ENCODE data around the gene PPP2R5C. TPM values are rescaled to one million over a fixed set of nuclear protein-coding genes. Genes with fewer than 3 reads are reported as not detected.
A peak's percentile ranks its signal among the peaks of the same experiment; 100 is the strongest.

The PPP2R5C gene
- total and polyA plus RNA-seq, 2 of the 4 experiments (the other 2 are of a cell fraction) = 65.9 to 78.7 TPM

- TF ChIP-seq SMC3 (IDR thresholded peaks at IDR 0.05; ENCODE audit: low read depth, low read length) (no peak), FOS (IDR thresholded peaks at IDR 0.05; ENCODE audit: low read depth, low read length) (no peak)
These were observed 200.4 kb downstream of the PPP2R5C start (continued) for GRCh38 chr14:101961746-101962502.

- peak overlapping the region; percentile 64; the same call in 1 of the 2 replicates for H2AK5ac ChIP-seq (ENCODE audit: low read depth, low read length)
- CTCF ChIA-PET = interaction anchor here (0.7 kb wide), 1 partner anchor 403 kb away, joined by 4 read pairs; no protein-coding TSS in a partner anchor
- H3K4me3 ChIP-seq (ENCODE audit: insufficient read depth, low read depth, low read length) = no peak overlapping the region
- H4K5ac ChIP-seq (ENCODE audit: low read depth, low read length) = no peak overlapping the region
- H3K79me1 ChIP-seq (ENCODE audit: low read depth in 1 of 2, low read length in 2 of 2) = peaks cover 0 to 32% of the 10 kb centered on the region in 2 experiments; a peak in 3 of 4 replicates
- ATAC-seq (ENCODE audit: low read depth) (peak; percentile 5; the same call in 1 of the 2 replicates), DNase-seq (peak; percentile 93)
- H2BK5ac ChIP-seq (ENCODE audit: low read depth, low read length, poor library complexity, severe bottlenecking) = peak overlapping the region; percentile 32
- H2AK9ac ChIP-seq (replicated peaks; ENCODE audit: low read depth, low read length, poor library complexity) = peak overlapping the region; percentile 89
- no peaks in the 10 kb centered on the region for H3K36me3 ChIP-seq (ENCODE audit: control insufficient read depth, insufficient read depth, low read length)
- POLR2A ChIA-PET (ENCODE audit: unreplicated experiment) = no interaction called here
- peaks cover 11% of the 10 kb centered on the region for H3K4me1 ChIP-seq (ENCODE audit: control insufficient read depth, insufficient read depth, low read length)
- in situ Hi-C loops (cut with MboI; ENCODE audit: low sequenced_read_pairs) (loop anchor here (5.0 to 25.0 kb wide), 2 partner anchors 195 to 350 kb away; partner anchors contain the start of genes MOK and ZNF839), intact Hi-C loops (cut with micrococcal nuclease) (loop anchor here (5.0 kb wide), 1 partner anchor 190 kb away; no protein-coding TSS in a partner anchor), dilution Hi-C loops (cut with HindIII; ENCODE audit: low sequenced_read_pairs, unreplicated experiment) (no loop called here)
- H3K27me3 ChIP-seq (ENCODE audit: control insufficient read depth, insufficient read depth, low read length) = no peaks in the 10 kb centered on the region
- H3K4me2 ChIP-seq (ENCODE audit: low read depth, low read length) = peak overlapping the region; percentile 33
- H3K9me3 ChIP-seq (ENCODE audit: control insufficient read depth, insufficient read depth, low read length) = no peaks in the 10 kb centered on the region
- peak overlapping the region; percentile 77 for H2BK20ac ChIP-seq (ENCODE audit: low read depth, low read length)
- no peak overlapping the region for H3K23ac ChIP-seq (ENCODE audit: low read depth, low read length)
- H2BK120ac ChIP-seq (ENCODE audit: low read depth, low read length) = peak overlapping the region; percentile 21; the same call in 1 of the 2 replicates
- H3K27ac ChIP-seq (ENCODE audit: insufficient read depth, low read length) = 0 out of 2 replicates have a peak overlapping the region, but pooled peaks have one; percentile 2
- peak overlapping the region; percentile 79; the same call in 1 of the 3 replicates for H2BK15ac ChIP-seq (ENCODE audit: low read depth, low read length)
- peak overlapping the region; percentile 14; the same call in 1 of the 2 replicates for H3K56ac ChIP-seq (ENCODE audit: extremely low read depth, insufficient read depth, low read length)
- H3K18ac ChIP-seq (ENCODE audit: low read depth, low read length) = no peak overlapping the region
- TF ChIP-seq FOS (IDR thresholded peaks at IDR 0.05; ENCODE audit: low read depth, low read length) (peak; percentile 10; the same call in 1 of the 2 replicates), NFE2L2 (IDR thresholded peaks at IDR 0.05; ENCODE audit: low read depth, low read length) (peak; percentile 74; the same call in 1 of the 2 replicates), MAFK (IDR thresholded peaks at IDR 0.05; ENCODE audit: low read depth, low read length) (peak; percentile 44; the same call in 1 of the 2 replicates), MXI1 (IDR thresholded peaks at IDR 0.05; ENCODE audit: borderline replicate concordance, low read depth, low read length) (peak; percentile 58; the same call in 1 of the 2 replicates), RFX5 (IDR thresholded peaks at IDR 0.05; ENCODE audit: low read depth, low read length) (no peak)
- H3K9me1 ChIP-seq (ENCODE audit: insufficient read depth, low read length) = peaks cover 14% of the 10 kb centered on the region
- H2AFZ ChIP-seq (replicated peaks; ENCODE audit: low read length, poor library complexity) = peak overlapping the region; percentile 78
- BruUV-seq (replicated peaks) = no TSS peak
- peak overlapping the region; percentile 52 for H3K4ac ChIP-seq (ENCODE audit: low read depth, low read length)
- WGBS, 2 experiments (ENCODE audit: extremely low coverage in 2 of 2, insufficient read length in 1 of 2) = 13% methylated on average over 4 of the region's 5 CpGs; no CpG with 5 or more reads in 1 of the 2 experiments
- no peak overlapping the region for H3K9ac ChIP-seq (ENCODE audit: low read depth, low read length)
- H4K20me1 ChIP-seq (ENCODE audit: insufficient read depth, low read length) = peaks cover 20% of the 10 kb centered on the region
- H3K14ac ChIP-seq (replicated peaks; ENCODE audit: low read depth, low read length) = peak overlapping the region; percentile 15; the same call in 1 of the 2 replicates
- H4K91ac ChIP-seq (ENCODE audit: insufficient read depth, low read depth, low read length) = peak overlapping the region; percentile 2; the same call in 1 of the 2 replicates
- peak overlapping the region in 1 of 2 experiments; percentile 74; a peak in 2 of 4 replicates for H4K8ac ChIP-seq (ENCODE audit: low read depth in 2 of 2, low read length in 2 of 2)
These were observed 201.0 kb downstream of the PPP2R5C start for GRCh38 chr14:101962503-101962874.
